Endothelial cell of umbilical vein (primary cell): ENCODE results near the gene TUBB1. TPM values are rescaled to one million over a fixed set of nuclear protein-coding genes. Genes with fewer than 3 reads are reported as not detected.

Source experiments
- BruUV-seq: library from RNA; stranded (reverse); fragments of 400-500 nt; replicated peaks from 2 replicates; lab custom pipeline; 2021; lab: Mats Ljungman, UMichigan
- CTCF ChIA-PET: fragments of 300-600, 350-600 bp; sonication (Branson Sonifier 250); formaldehyde crosslinking; loops from one replicate; lab custom pipeline; 2021; ENCODE audit warnings: antibody characterized with exemption, inconsistent platforms; lab: Charles Lee
- POLR2A ChIA-PET: fragments of 300-600, 350-600 bp; sonication (Branson Sonifier 250); formaldehyde crosslinking; loops from one replicate; lab custom pipeline; 2021; ENCODE audit warnings: antibody characterized with exemption, inconsistent platforms; lab: Charles Lee
- DNase-seq: peaks from one replicate; pipeline ENCODE4 v3.0.0-alpha.2; 2011; ENCODE audit warnings: low read depth, low spot score
- FAIRE-seq: peaks from 2 replicates; lab custom pipeline; 2011; peaks lifted over from hg19 to GRCh38; lab: Jason Lieb, UNC
- H2AFZ ChIP-seq: 2 replicates; pipeline ENCODE4 v1.6.0; 2012; ENCODE audit warnings: low read depth, low read length, control low read depth, inconsistent platforms
- H3K27ac ChIP-seq: 2 replicates; pipeline ENCODE4 v1.5.1; 2011; ENCODE audit warnings: low read depth, mild to moderate bottlenecking, control low read depth, low read length, moderate library complexity; ENCODE audit not compliant: insufficient read depth
- H3K27me3 ChIP-seq, 2 experiments: 2 replicates each; pipeline versions ENCODE4 v1.6.0 to v1.6.1; 2011; ENCODE audit warnings: low read length in 2 of 2, mixed read lengths in 1 of 2; ENCODE audit not compliant: control insufficient read depth in 2 of 2, insufficient read depth in 2 of 2
- H3K36me3 ChIP-seq, 2 experiments: 2 replicates in 1 of 2; 3 replicates in 1 of 2; pipeline ENCODE4 v1.5.1; 2011; ENCODE audit warnings: low read length in 2 of 2, mild to moderate bottlenecking in 1 of 2, moderate library complexity in 1 of 2; ENCODE audit not compliant: control insufficient read depth in 2 of 2, insufficient read depth in 2 of 2; ENCODE audit errors: extremely low read depth in 1 of 2
- H3K4me1 ChIP-seq: 3 replicates; pipeline ENCODE4 v1.5.1; 2011; ENCODE audit warnings: mild to moderate bottlenecking, low read length; ENCODE audit not compliant: control insufficient read depth, insufficient read depth; ENCODE audit errors: extremely low read depth
- H3K4me2 ChIP-seq: 2 replicates; pipeline ENCODE4 v1.6.1; 2011; ENCODE audit warnings: low read length, control low read depth, mixed read lengths; ENCODE audit not compliant: insufficient read depth
- H3K4me3 ChIP-seq, 3 experiments: fragments of 200-600 bp in 1 of 3; sonication (generic), shearing (Covaris generic) in 1 of 3; replicated peaks in 1 of 3; 2 replicates each; pipeline ENCODE4 v1.5.1; 2011 to 2016; ENCODE audit warnings: control low read depth in 3 of 3, low read length in 3 of 3, mild to moderate bottlenecking in 2 of 3, inconsistent platforms in 1 of 3, low read depth in 1 of 3, moderate library complexity in 1 of 3; ENCODE audit not compliant: insufficient read depth in 1 of 3
- H3K79me2 ChIP-seq: 2 replicates; pipeline ENCODE4 v1.6.0; 2012; ENCODE audit warnings: low read length, inconsistent platforms; ENCODE audit not compliant: control insufficient read depth, insufficient read depth
- H3K9ac ChIP-seq: replicated peaks from 2 replicates; pipeline ENCODE3; 2011; ENCODE audit warnings: low read length, control low read depth; ENCODE audit not compliant: insufficient read depth; ENCODE audit errors: extremely low read depth
- H3K9me1 ChIP-seq: replicated peaks from 3 replicates; pipeline ENCODE4 v1.6.0; 2011; ENCODE audit warnings: mild to moderate bottlenecking, low read length; ENCODE audit not compliant: control insufficient read depth, insufficient read depth; ENCODE audit errors: extremely low read depth
- H3K9me3 ChIP-seq: replicated peaks from 2 replicates; pipeline ENCODE4 v1.5.1; 2012; ENCODE audit warnings: low read length, inconsistent platforms; ENCODE audit not compliant: control insufficient read depth, insufficient read depth
- H4K20me1 ChIP-seq: replicated peaks from 2 replicates; pipeline ENCODE3; 2011; ENCODE audit warnings: mild to moderate bottlenecking, low read length; ENCODE audit not compliant: control insufficient read depth, insufficient read depth; ENCODE audit errors: extremely low read depth
- EZH2 ChIP-seq: IDR thresholded peaks from 2 replicates; pipeline ENCODE4 v1.6.1; 2012; ENCODE audit warnings: borderline replicate concordance, low read depth, mild to moderate bottlenecking, moderate library complexity, low read length, inconsistent platforms; ENCODE audit not compliant: severe bottlenecking
- FOS ChIP-seq: IDR thresholded peaks from 2 replicates; pipeline ENCODE4 v1.6.1; 2011; ENCODE audit warnings: mild to moderate bottlenecking, low read length, moderate library complexity, borderline replicate concordance; ENCODE audit not compliant: insufficient read depth
- GATA2 ChIP-seq: IDR thresholded peaks from 2 replicates; pipeline ENCODE4 v1.7.0; 2011; ENCODE audit warnings: low read depth, mild to moderate bottlenecking, moderate library complexity, mixed read lengths, low read length; ENCODE audit not compliant: insufficient read length, insufficient read depth
- JUN ChIP-seq: IDR thresholded peaks from 2 replicates; pipeline ENCODE4 v1.6.1; 2011; ENCODE audit warnings: borderline replicate concordance, low read depth; ENCODE audit not compliant: insufficient read length, insufficient read depth
- MYC ChIP-seq: IDR thresholded peaks from one replicate; pipeline ENCODE4 v1.6.1; 2011; ENCODE audit warnings: mild to moderate bottlenecking, low read depth, low read length
- POLR2A ChIP-seq: IDR thresholded peaks from 2 replicates; pipeline ENCODE4 v1.6.1; 2012; ENCODE audit warnings: low read depth, mild to moderate bottlenecking, control low read depth, low read length
- POLR2AphosphoS5 ChIP-seq: IDR thresholded peaks from 2 replicates; pipeline ENCODE4 v1.6.1; 2012; ENCODE audit warnings: low read depth, mild to moderate bottlenecking, control low read depth, low read length, moderate library complexity; ENCODE audit not compliant: insufficient read depth
- dilution Hi-C: fragments of 300-500 bp; cut with MboI; formaldehyde crosslinking; loops from one replicate; pipeline ENCODE4 v1.15.0; 2019; ENCODE audit warnings: low sequenced_read_pairs; ENCODE audit not compliant: extremely low pct_ligation_motif_present
- intact Hi-C: fragments of 100-400 bp; cut with micrococcal nuclease; formaldehyde crosslinking; loops from one replicate; pipeline ENCODE4 v1.10.0; 2022
- polyA plus RNA-seq, 4 experiments: library from polyadenylated mRNA; depleted of rRNA in 3 of 4; stranded (reverse) in 3 of 4; unstranded in 1 of 4; fragments of >200 nt; gene quantifications; 2 replicates each; pipeline versions ENCODE4 v1.2.1 to v1.2.3, GENCODE V29; 2011 to 2012; ENCODE audit warnings: missing spikeins in 1 of 4
- total RNA-seq: library from RNA; stranded (reverse); gene quantifications from 2 replicates; pipeline ENCODE4 v1.2.3, GENCODE V29; 2021
- TF ChIP-seq, protein P1 (sequence below): IDR thresholded peaks from 2 replicates; pipeline ENCODE4 v1.6.1; 2011; ENCODE audit not compliant: insufficient read depth, insufficient read length
- TF ChIP-seq, protein P2 (sequence below), 2 donors: IDR thresholded peaks; 1 replicate in 1 of 2; 2 replicates in 1 of 2; pipeline ENCODE4 v1.5.1; 2011; ENCODE audit warnings: low read length in 2 of 2, mild to moderate bottlenecking in 2 of 2, moderate library complexity in 2 of 2, control low read depth in 1 of 2, inconsistent platforms in 1 of 2, low read depth in 1 of 2; ENCODE audit not compliant: insufficient read depth in 1 of 2; ENCODE audit errors: extremely low read depth in 1 of 2

Gene TUBB1
- total and polyA plus RNA-seq, 2 donors (not counting 3 experiments of a cell fraction or from before 2014, with no cell fraction given): 0.04 TPM; not detected in 1

DNA sequence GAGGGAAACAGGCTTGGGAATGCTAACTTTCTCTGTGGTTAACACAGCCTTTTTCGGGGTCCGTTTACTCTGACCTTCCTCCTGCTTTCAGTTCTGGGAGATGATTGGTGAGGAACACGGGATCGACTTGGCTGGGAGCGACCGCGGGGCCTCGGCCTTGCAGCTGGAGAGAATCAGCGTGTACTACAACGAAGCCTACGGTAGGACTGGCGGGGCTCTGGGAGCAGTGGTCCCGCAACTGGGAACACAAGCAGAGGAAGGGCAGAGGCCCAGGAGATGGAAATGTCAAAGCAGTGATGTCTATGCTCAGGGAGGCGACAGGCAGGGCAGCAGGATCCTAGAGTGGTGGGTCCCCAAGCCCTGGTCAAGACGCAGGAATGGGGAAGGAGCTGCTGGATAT is 3.5 kb downstream of the TUBB1 start:
- Histone ChIP-seq H3K27me3 (no peaks in the 10 kb centered on the region), H3K36me3 (peaks cover 15 to 18% of the 10 kb centered on the region in 2 experiments), H3K4me1 (peaks cover 3% of the 10 kb centered on the region), H3K79me2 (peaks cover 34% of the 10 kb centered on the region), H3K9me3 (no peaks in the 10 kb centered on the region), H2AFZ (no peak overlapping the region), H3K9ac (no peak overlapping the region), H3K9me1 (no peaks in the 10 kb centered on the region), H3K4me3 (no peak overlapping the region), H3K27ac (no peak overlapping the region), H4K20me1 (no peaks in the 10 kb centered on the region), H3K4me2 (no peak overlapping the region)
- TF ChIP-seq POLR2A (no peak), JUN (no peak), EZH2 (no peak), FOS (no peak), GATA2 (no peak)
- CTCF ChIA-PET: interaction anchor here (1.8 kb wide), 1 partner anchor 9 kb away, joined by 7 read pairs; the partner anchor contains the start of gene ATP5F1E
- intact Hi-C loops: no loop called here
- POLR2A ChIA-PET: no interaction called here
- BruUV-seq: no TSS peak
- no peak for FAIRE-seq
- DNase-seq: no peak
- dilution Hi-C loops: no loop called here

DNA sequence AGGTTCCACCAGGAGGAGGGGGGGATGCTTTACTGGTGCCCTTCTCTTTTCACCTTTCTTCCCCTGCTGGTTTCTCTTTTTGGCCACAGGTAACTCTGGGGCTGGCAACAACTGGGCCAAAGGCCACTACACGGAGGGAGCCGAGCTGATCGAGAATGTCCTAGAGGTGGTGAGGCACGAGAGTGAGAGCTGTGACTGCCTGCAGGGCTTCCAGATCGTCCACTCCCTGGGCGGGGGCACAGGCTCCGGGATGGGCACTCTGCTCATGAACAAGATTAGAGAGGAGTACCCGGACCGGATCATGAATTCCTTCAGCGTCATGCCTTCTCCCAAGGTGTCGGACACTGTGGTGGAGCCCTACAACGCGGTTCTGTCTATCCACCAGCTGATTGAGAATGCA is 4.4 kb downstream of the TUBB1 start:
- FAIRE-seq: no peak
- H3K9me1 ChIP-seq: no peaks in the 10 kb centered on the region
- H3K27ac ChIP-seq: no peak overlapping the region
- TF ChIP-seq, protein P1, sequence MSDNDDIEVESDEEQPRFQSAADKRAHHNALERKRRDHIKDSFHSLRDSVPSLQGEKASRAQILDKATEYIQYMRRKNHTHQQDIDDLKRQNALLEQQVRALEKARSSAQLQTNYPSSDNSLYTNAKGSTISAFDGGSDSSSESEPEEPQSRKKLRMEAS: no peak
- TF ChIP-seq EZH2 (no peak), GATA2 (no peak), JUN (no peak), MYC (no peak), FOS (no peak), POLR2AphosphoS5 (no peak), POLR2A (no peak)
- TF ChIP-seq, protein P2, sequence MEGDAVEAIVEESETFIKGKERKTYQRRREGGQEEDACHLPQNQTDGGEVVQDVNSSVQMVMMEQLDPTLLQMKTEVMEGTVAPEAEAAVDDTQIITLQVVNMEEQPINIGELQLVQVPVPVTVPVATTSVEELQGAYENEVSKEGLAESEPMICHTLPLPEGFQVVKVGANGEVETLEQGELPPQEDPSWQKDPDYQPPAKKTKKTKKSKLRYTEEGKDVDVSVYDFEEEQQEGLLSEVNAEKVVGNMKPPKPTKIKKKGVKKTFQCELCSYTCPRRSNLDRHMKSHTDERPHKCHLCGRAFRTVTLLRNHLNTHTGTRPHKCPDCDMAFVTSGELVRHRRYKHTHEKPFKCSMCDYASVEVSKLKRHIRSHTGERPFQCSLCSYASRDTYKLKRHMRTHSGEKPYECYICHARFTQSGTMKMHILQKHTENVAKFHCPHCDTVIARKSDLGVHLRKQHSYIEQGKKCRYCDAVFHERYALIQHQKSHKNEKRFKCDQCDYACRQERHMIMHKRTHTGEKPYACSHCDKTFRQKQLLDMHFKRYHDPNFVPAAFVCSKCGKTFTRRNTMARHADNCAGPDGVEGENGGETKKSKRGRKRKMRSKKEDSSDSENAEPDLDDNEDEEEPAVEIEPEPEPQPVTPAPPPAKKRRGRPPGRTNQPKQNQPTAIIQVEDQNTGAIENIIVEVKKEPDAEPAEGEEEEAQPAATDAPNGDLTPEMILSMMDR (IDR thresholded peaks at IDR 0.05; ENCODE audit: extremely low read depth in 1 of 2, insufficient read depth in 1 of 2, low read depth in 1 of 2, low read length in 2 of 2): no peak
- peaks cover 15 to 18% of the 10 kb centered on the region in 2 experiments for H3K36me3 ChIP-seq
- H3K4me2 ChIP-seq: no peak overlapping the region
- no peak overlapping the region for H3K9ac ChIP-seq
- POLR2A ChIA-PET: no interaction called here
- H3K79me2 ChIP-seq: peaks cover 43% of the 10 kb centered on the region
- H4K20me1 ChIP-seq: no peaks in the 10 kb centered on the region
- H3K4me3 ChIP-seq: no peak overlapping the region
- no peaks in the 10 kb centered on the region for H3K27me3 ChIP-seq
- intact Hi-C loops (no loop called here), dilution Hi-C loops (no loop called here)
- CTCF ChIA-PET: interaction anchor here (1.8 kb wide), 1 partner anchor 9 kb away, joined by 7 read pairs; the partner anchor contains the start of gene ATP5F1E
- H3K9me3 ChIP-seq: no peaks in the 10 kb centered on the region
- H3K4me1 ChIP-seq: peaks cover 9% of the 10 kb centered on the region
- BruUV-seq: no TSS peak
- DNase-seq: no peak
- no peak overlapping the region for H2AFZ ChIP-seq
